H1 (cell line): ENCODE measurements around the gene HMCN2. TPM values are rescaled to one million over a fixed set of nuclear protein-coding genes. Genes with fewer than 3 reads are reported as not detected.

Experiments
- CTCF ChIA-PET: fragments of 300-600 bp; sonication (Branson Sonifier 250); formaldehyde crosslinking; loops from one replicate; lab custom pipeline; 2021; ENCODE audit not compliant: partially characterized antibody; lab: Charles Lee
- POLR2A ChIA-PET: fragments of 300-600 bp; sonication (Branson Sonifier 250); formaldehyde crosslinking; loops from one replicate; lab custom pipeline; 2021; ENCODE audit warnings: inconsistent platforms; ENCODE audit not compliant: partially characterized antibody; lab: Charles Lee
- DNase-seq, 2 experiments: peaks; one replicate each; pipeline versions ENCODE4 v3.0.0 to v3.0.0-alpha.2; 2010 to 2022; ENCODE audit warnings: low spot score in 2 of 2, low read depth in 1 of 2, mixed read lengths in 1 of 2
- FAIRE-seq: peaks from 2 replicates; lab custom pipeline; 2011; peaks lifted over from hg19 to GRCh38; lab: Jason Lieb, UNC
- H2AFZ ChIP-seq: 2 replicates; pipeline ENCODE4 v1.8.1; 2012; ENCODE audit warnings: low read length, inconsistent platforms
- H2AK5ac ChIP-seq: 2 replicates; pipeline ENCODE4 v1.6.1; 2013; ENCODE audit warnings: low read depth, low read length
- H2BK120ac ChIP-seq: replicated peaks from 2 replicates; pipeline ENCODE3; 2013; ENCODE audit warnings: low read depth, low read length, inconsistent platforms
- H2BK12ac ChIP-seq: 2 replicates; pipeline ENCODE4 v1.6.1; 2013; ENCODE audit warnings: low read depth, low read length
- H2BK15ac ChIP-seq: 2 replicates; pipeline ENCODE4 v1.6.1; 2013; ENCODE audit warnings: low read length
- H2BK20ac ChIP-seq: 2 replicates; pipeline ENCODE4 v1.6.1; 2013; ENCODE audit warnings: low read length
- H2BK5ac ChIP-seq: 2 replicates; pipeline ENCODE4 v1.6.1; 2013; ENCODE audit warnings: low read depth, low read length
- H3K14ac ChIP-seq: 2 replicates; pipeline ENCODE4 v1.6.1; 2013; ENCODE audit warnings: inconsistent platforms; ENCODE audit not compliant: insufficient read length
- H3K18ac ChIP-seq: 2 replicates; pipeline ENCODE4 v1.6.1; 2013; ENCODE audit warnings: low read length; ENCODE audit errors: extremely low read depth
- H3K23ac ChIP-seq: 2 replicates; pipeline ENCODE4 v1.6.1; 2013; ENCODE audit warnings: inconsistent platforms; ENCODE audit not compliant: insufficient read length
- H3K23me2 ChIP-seq: 2 replicates; pipeline ENCODE4 v1.6.1; 2013; ENCODE audit warnings: low read depth, low read length
- H3K27ac ChIP-seq: 2 replicates; pipeline ENCODE4 v1.6.1; 2011; ENCODE audit warnings: low read depth, low read length, inconsistent platforms
- H3K27me3 ChIP-seq, 4 experiments: replicated peaks in 1 of 4; 1 replicate in 1 of 4; 2 replicates in 3 of 4; pipeline versions ENCODE4 v1.6.1 to v1.8.1; 2011 to 2013; ENCODE audit warnings: low read length in 3 of 4, mild to moderate bottlenecking in 3 of 4, inconsistent platforms in 2 of 4, mixed read lengths in 2 of 4, moderate library complexity in 1 of 4; ENCODE audit not compliant: control insufficient read depth in 3 of 4, insufficient read depth in 3 of 4; ENCODE audit errors: extremely low read depth in 1 of 4
- H3K36me3 ChIP-seq, 4 experiments: 2 replicates each; pipeline versions ENCODE4 v1.6.1 to v1.8.1; 2011 to 2013; ENCODE audit warnings: mild to moderate bottlenecking in 4 of 4, low read length in 3 of 4, moderate library complexity in 2 of 4, control low read depth in 1 of 4, inconsistent platforms in 1 of 4; ENCODE audit not compliant: insufficient read depth in 4 of 4, control insufficient read depth in 2 of 4
- H3K4ac ChIP-seq: replicated peaks from 2 replicates; pipeline ENCODE3; 2013; ENCODE audit warnings: low read length, low read depth, mixed read lengths, inconsistent platforms; ENCODE audit not compliant: insufficient read length
- H3K4me1 ChIP-seq, 4 experiments: replicated peaks in 1 of 4; 1 replicate in 1 of 4; 2 replicates in 3 of 4; pipeline versions ENCODE4 v1.6.1 to v1.8.1; 2011 to 2013; ENCODE audit warnings: low read length in 3 of 4, inconsistent platforms in 2 of 4, mixed read lengths in 1 of 4; ENCODE audit not compliant: insufficient read depth in 4 of 4, control insufficient read depth in 3 of 4
- H3K4me2 ChIP-seq, 2 experiments: 2 replicates each; pipeline versions ENCODE4 v1.6.1 to v1.8.1; 2011 to 2013; ENCODE audit warnings: low read depth in 2 of 2, low read length in 2 of 2, control low read depth in 1 of 2, inconsistent platforms in 1 of 2, mild to moderate bottlenecking in 1 of 2; ENCODE audit not compliant: insufficient read depth in 1 of 2
- H3K4me3 ChIP-seq, 4 experiments: fragments of 200-600, 300-600 bp in 1 of 4; sonication (generic), shearing (Covaris generic), sonication (Bioruptor Twin) in 1 of 4; 2 replicates each; pipeline versions ENCODE4 v1.5.1 to v1.8.1; 2011 to 2016; ENCODE audit warnings: low read length in 4 of 4, low read depth in 3 of 4, control low read depth in 2 of 4, inconsistent platforms in 2 of 4, mild to moderate bottlenecking in 2 of 4, mixed read lengths in 1 of 4, moderate library complexity in 1 of 4; ENCODE audit not compliant: insufficient read depth in 2 of 4; ENCODE audit errors: extremely low read depth in 1 of 4
- H3K56ac ChIP-seq: replicated peaks from 2 replicates; pipeline ENCODE3; 2013; ENCODE audit warnings: low read depth, mild to moderate bottlenecking, mixed read lengths, low read length, inconsistent platforms; ENCODE audit not compliant: insufficient read length
- H3K79me1 ChIP-seq: 2 replicates; pipeline ENCODE4 v1.6.1; 2013; ENCODE audit warnings: low read depth, low read length, control low read depth
- H3K79me2 ChIP-seq, 2 experiments: 2 replicates each; pipeline versions ENCODE4 v1.6.1 to v1.8.1; 2012 to 2013; ENCODE audit warnings: low read length in 2 of 2, mild to moderate bottlenecking in 2 of 2, inconsistent platforms in 1 of 2; ENCODE audit not compliant: insufficient read depth in 2 of 2, control insufficient read depth in 1 of 2
- H3K9ac ChIP-seq, 4 experiments: replicated peaks in 1 of 4; 1 replicate in 1 of 4; 2 replicates in 3 of 4; pipeline versions ENCODE4 v1.6.1 to v1.8.1; 2011 to 2013; ENCODE audit warnings: low read depth in 3 of 4, low read length in 3 of 4, control low read depth in 2 of 4, mild to moderate bottlenecking in 2 of 4, moderate library complexity in 2 of 4, inconsistent platforms in 1 of 4; ENCODE audit errors: extremely low read depth in 1 of 4
- H3K9me3 ChIP-seq, 2 experiments: 2 replicates each; pipeline versions ENCODE4 v1.6.1 to v1.8.1; 2012 to 2013; ENCODE audit warnings: mild to moderate bottlenecking in 2 of 2, moderate library complexity in 2 of 2, control low read depth in 1 of 2, inconsistent platforms in 1 of 2, low read depth in 1 of 2, low read length in 1 of 2, mixed read lengths in 1 of 2; ENCODE audit not compliant: insufficient read depth in 2 of 2
- H4K20me1 ChIP-seq, 2 experiments: replicated peaks in 1 of 2; 2 replicates each; pipeline versions ENCODE3 to v1.8.1; 2011 to 2013; ENCODE audit warnings: inconsistent platforms in 2 of 2, low read length in 2 of 2, mild to moderate bottlenecking in 1 of 2; ENCODE audit not compliant: insufficient read depth in 2 of 2, control insufficient read depth in 1 of 2
- H4K5ac ChIP-seq: 2 replicates; pipeline ENCODE4 v1.6.1; 2013; ENCODE audit warnings: low read length, low read depth, mixed read lengths, inconsistent platforms; ENCODE audit not compliant: insufficient read length
- H4K8ac ChIP-seq: 2 replicates; pipeline ENCODE4 v1.8.0; 2013; ENCODE audit warnings: mild to moderate bottlenecking, moderate library complexity, low read length, inconsistent platforms; ENCODE audit not compliant: insufficient read depth; ENCODE audit errors: extremely low read depth
- H4K91ac ChIP-seq: replicated peaks from 2 replicates; pipeline ENCODE3; 2013; ENCODE audit warnings: low read length, mixed read lengths, inconsistent platforms; ENCODE audit not compliant: insufficient read length
- BCL11A ChIP-seq, 2 experiments: IDR thresholded peaks; one replicate each; pipeline ENCODE4 v1.6.1; 2011; ENCODE audit warnings: low read depth in 2 of 2, low read length in 2 of 2, mild to moderate bottlenecking in 2 of 2
- KDM5A ChIP-seq: fragments of 200-600 bp; IDR thresholded peaks from 2 replicates; pipeline ENCODE4 v1.7.1; 2012; ENCODE audit warnings: mild to moderate bottlenecking, low read length, inconsistent platforms, mixed read lengths
- SIN3A ChIP-seq, 2 experiments: IDR thresholded peaks in 1 of 2; conservative IDR thresholded peaks in 1 of 2; 2 replicates each; pipeline ENCODE4 v1.6.1; 2011 to 2012; ENCODE audit warnings: low read length in 2 of 2, improper control_type of control experiment in 1 of 2, low read depth in 1 of 2, mild to moderate bottlenecking in 1 of 2
- YY1 ChIP-seq: IDR thresholded peaks from 2 replicates; pipeline ENCODE4 v1.6.1; 2011; ENCODE audit warnings: low read depth, mild to moderate bottlenecking, low read length
- WGBS, 2 experiments: shearing (Covaris generic) in 1 of 2; methylation state at CpG; one replicate each; pipeline versions ENCODE4 v1.1.6 to v1.1.7; 2013 to 2015; ENCODE audit warnings: low lambda C conversion rate in 2 of 2, mixed read lengths in 2 of 2, inconsistent platforms in 1 of 2, low coverage in 1 of 2, missing lambda C conversion rate in 1 of 2; ENCODE audit not compliant: insufficient replicate concordance in 2 of 2, insufficient coverage in 1 of 2, insufficient read length in 1 of 2; ENCODE audit errors: extremely low coverage in 1 of 2, missing lambda C conversion rate in 1 of 2; 5-methylcytosine and 5-hydroxymethylcytosine counted together
- polyA plus RNA-seq, 7 experiments: library from polyadenylated mRNA; depleted of rRNA in 3 of 7; stranded (reverse) in 5 of 7; unstranded in 2 of 7; fragments of >200 nt in 5 of 7; fragments of 200-250 nt in 2 of 7; gene quantifications; 1 replicate in 5 of 7; 2 replicates in 1 of 7; 4 replicates in 1 of 7; pipeline versions ENCODE4 v1.2.1 to v1.2.3, GENCODE V29; 2011 to 2013; ENCODE audit warnings: missing spikeins in 2 of 7, mixed read lengths in 2 of 7
- total RNA-seq: library from RNA; stranded (reverse); fragmentation: NEBNext Ultra II Directional; extraction: Animal tissue kit (Norgen Biotek cat#: 25700); gene quantifications from 2 replicates; pipeline ENCODE4 v1.2.1, GENCODE V29; 2021

Gene HMCN2
- total and polyA plus RNA-seq, 2 of the 8 experiments (the other 6 are each of a cell fraction or from before 2014, with no cell fraction given): 5.0 to 9.1 TPM

- ChIA-PET CTCF (interaction anchor here (0.6 to 2.0 kb wide), 9 partner anchors 13 to 498 kb away, joined by 3 to 6 read pairs (median 3); no protein-coding TSS in a partner anchor), POLR2A (interaction anchor here (0.9 kb wide), 1 partner anchor 20 kb away, joined by 3 read pairs; no protein-coding TSS in a partner anchor)
- no peaks in the 10 kb centered on the region for H3K27me3 ChIP-seq
- no peak overlapping the region for H3K4ac ChIP-seq
- WGBS, 2 experiments: 89% methylated on average over 17 of the region's 18 CpGs; no CpG with 5 or more reads in 1 of the 2 experiments
- H2BK12ac ChIP-seq: no peak overlapping the region
- H3K4me1 ChIP-seq: no peaks in the 10 kb centered on the region; a peak in 1 of 7 replicates
- no peak overlapping the region for H3K4me2 ChIP-seq
- H3K56ac ChIP-seq: no peak overlapping the region
- H4K5ac ChIP-seq: no peak overlapping the region
- H4K8ac ChIP-seq: no peak overlapping the region
- H2AFZ ChIP-seq: no peak overlapping the region
- H3K36me3 ChIP-seq: peaks cover 0 to 6% (median 0%) of the 10 kb centered on the region in 4 experiments; a peak in 1 of 8 replicates
- no peak overlapping the region for H3K9ac ChIP-seq
- no peak overlapping the region for H2BK20ac ChIP-seq
- H3K9me3 ChIP-seq: no peaks in the 10 kb centered on the region; a peak in 1 of 4 replicates
- H2BK5ac ChIP-seq: peak overlapping the region; percentile 35; the same call in 1 of the 2 replicates
- no peaks in the 10 kb centered on the region for H3K79me1 ChIP-seq
- no peak overlapping the region for H3K27ac ChIP-seq
- no peaks in the 10 kb centered on the region for H3K23me2 ChIP-seq
- H3K79me2 ChIP-seq: no peaks in the 10 kb centered on the region
- no peak overlapping the region for H2BK120ac ChIP-seq
- DNase-seq (no peak), FAIRE-seq (no peak)
- H3K18ac ChIP-seq: no peak overlapping the region; the same call in 1 of the 2 replicates
- no peak overlapping the region for H4K91ac ChIP-seq
- peaks cover 0 to 2% of the 10 kb centered on the region in 2 experiments for H4K20me1 ChIP-seq
- H2BK15ac ChIP-seq: no peak overlapping the region
- no peak overlapping the region for H3K23ac ChIP-seq
- H3K4me3 ChIP-seq: no peak overlapping the region
- H2AK5ac ChIP-seq: no peak overlapping the region
- TF ChIP-seq KDM5A: no peak
- no peak for TF ChIP-seq SIN3A (conservative IDR thresholded peaks at IDR 0.05 in 1 of 2, IDR thresholded peaks at IDR 0.05 in 1 of 2; ENCODE audit: low read depth in 1 of 2, low read length in 2 of 2)
- TF ChIP-seq BCL11A (IDR thresholded peaks at IDR 0.05; ENCODE audit: low read depth in 2 of 2, low read length in 2 of 2): no peak
- no peak for TF ChIP-seq YY1
- TF ChIP-seq, all 59 proteins: peak for 0
- H3K14ac ChIP-seq: no peak overlapping the region
These were observed 118.6 kb downstream of the HMCN2 start for GRCh38 chr9:130383979-130384676.
